Glutamatergic neuron (in vitro differentiated cells): ENCODE measurements around the gene ZC2HC1B. TPM values are rescaled to one million over a fixed set of nuclear protein-coding genes. Genes with fewer than 3 reads are reported as not detected.
"Not testable (repeated sequence)": the region's sequence is repeated elsewhere in the genome, so short reads cannot be mapped to it uniquely, and the experiment has no call there.

Experiments
- DNase-seq: peaks from one replicate; pipeline ENCODE4 v3.0.0; 2022
- H3K27ac Mint-ChIP-seq: one replicate; pipeline ENCODE4 v1.8.0; 2020; ENCODE audit warnings: mild to moderate bottlenecking, mixed read lengths, inconsistent platforms; ENCODE audit not compliant: unreplicated experiment
- H3K27me3 Mint-ChIP-seq: one replicate; pipeline ENCODE4 v1.8.0; 2020; ENCODE audit warnings: mild to moderate bottlenecking, moderate library complexity, mixed read lengths, inconsistent platforms; ENCODE audit not compliant: unreplicated experiment
- H3K36me3 Mint-ChIP-seq: one replicate; pipeline ENCODE4 v1.8.0; 2020; ENCODE audit warnings: mild to moderate bottlenecking, mixed read lengths, inconsistent platforms; ENCODE audit not compliant: unreplicated experiment
- H3K4me1 Mint-ChIP-seq: one replicate; pipeline ENCODE4 v1.8.0; 2020; ENCODE audit warnings: mild to moderate bottlenecking, low read depth, mixed read lengths, inconsistent platforms; ENCODE audit not compliant: unreplicated experiment
- H3K4me3 Mint-ChIP-seq: one replicate; pipeline ENCODE4 v1.8.0; 2020; ENCODE audit warnings: mild to moderate bottlenecking, mixed read lengths, inconsistent platforms; ENCODE audit not compliant: unreplicated experiment
- H3K9me3 Mint-ChIP-seq: one replicate; pipeline ENCODE4 v1.8.0; 2020; ENCODE audit warnings: mild to moderate bottlenecking, moderate library complexity, mixed read lengths, inconsistent platforms; ENCODE audit not compliant: unreplicated experiment
- CTCF ChIP-seq: fragments of 200-600 bp; sonication (generic); IDR thresholded peaks from one replicate; pipeline ENCODE4 v1.5.0; 2021; ENCODE audit not compliant: partially characterized antibody, unreplicated experiment
- total RNA-seq: library from RNA; stranded (reverse); fragmentation: NEBNext Ultra II Directional; extraction: Animal tissue kit (Norgen Biotek cat#: 25700); gene quantifications from one replicate; pipeline ENCODE4 v1.2.1, GENCODE V29; 2021; ENCODE audit not compliant: unreplicated experiment

ZC2HC1B gene
- total RNA-seq, 1 donor from 2014 or later = not detected

GRCh38 chr6:143856762-143857161 is 7.5 kb upstream of the ZC2HC1B start:
- not testable (repeated sequence) for H3K4me1 Mint-ChIP-seq, H3K4me3 Mint-ChIP-seq, H3K27ac Mint-ChIP-seq, DNase-seq, H3K27me3 Mint-ChIP-seq, H3K9me3 Mint-ChIP-seq
- H3K36me3 Mint-ChIP-seq = peaks cover 35% of the 10 kb centered on the region

GRCh38 chr6:143857651-143858050 is 6.6 kb upstream of the ZC2HC1B start:
- H3K4me3 Mint-ChIP-seq = no peak overlapping the region

GRCh38 chr6:143859891-143860660 is 4.2 kb upstream of the ZC2HC1B start:
- Mint-ChIP-seq H3K27me3 (no peaks in the 10 kb centered on the region), H3K4me1 (no peaks in the 10 kb centered on the region), H3K27ac (no peak overlapping the region), H3K4me3 (no peak overlapping the region), H3K9me3 (no peaks in the 10 kb centered on the region), H3K36me3 (peaks cover 9% of the 10 kb centered on the region)
- DNase-seq = no peak
- TF ChIP-seq CTCF = no peak

More at GRCh38 chr6:143857651-143858050, 6.6 kb upstream of the ZC2HC1B start:
- no peaks in the 10 kb centered on the region for H3K9me3 Mint-ChIP-seq
- H3K36me3 Mint-ChIP-seq = peaks cover 27% of the 10 kb centered on the region
- TF ChIP-seq CTCF = no peak
- no peaks in the 10 kb centered on the region for H3K27me3 Mint-ChIP-seq
- H3K4me1 Mint-ChIP-seq = no peaks in the 10 kb centered on the region
- H3K27ac Mint-ChIP-seq = no peak overlapping the region
- DNase-seq = no peak

- H3K27ac Mint-ChIP-seq = no peak overlapping the region
- no peaks in the 10 kb centered on the region for H3K9me3 Mint-ChIP-seq
- no peak overlapping the region for H3K4me3 Mint-ChIP-seq
- H3K4me1 Mint-ChIP-seq = no peaks in the 10 kb centered on the region
- no peaks in the 10 kb centered on the region for H3K27me3 Mint-ChIP-seq
- H3K36me3 Mint-ChIP-seq = peaks cover 15% of the 10 kb centered on the region
- TF ChIP-seq CTCF = no peak
- DNase-seq = no peak
These were observed 503 bp upstream of the ZC2HC1B start for GRCh38 chr6:143863771-143864170.

- TF ChIP-seq CTCF = no peak
- Mint-ChIP-seq H3K4me3 (no peak overlapping the region), H3K27me3 (no peaks in the 10 kb centered on the region), H3K27ac (no peak overlapping the region), H3K9me3 (peaks cover 3% of the 10 kb centered on the region), H3K36me3 (peaks cover 15% of the 10 kb centered on the region), H3K4me1 (no peaks in the 10 kb centered on the region)
- no peak for DNase-seq
These were observed 3.0 kb downstream of the ZC2HC1B start for GRCh38 chr6:143867236-143867635.

- not testable (repeated sequence) for H3K4me3 Mint-ChIP-seq, H3K9me3 Mint-ChIP-seq, H3K27ac Mint-ChIP-seq, H3K27me3 Mint-ChIP-seq, H3K4me1 Mint-ChIP-seq, DNase-seq
- H3K36me3 Mint-ChIP-seq = peaks cover 15% of the 10 kb centered on the region
These were observed 4.5 kb downstream of the ZC2HC1B start for GRCh38 chr6:143868808-143869207.

- H3K4me3 Mint-ChIP-seq, H3K27ac Mint-ChIP-seq, H3K9me3 Mint-ChIP-seq, DNase-seq, H3K4me1 Mint-ChIP-seq, H3K27me3 Mint-ChIP-seq: not testable (repeated sequence)
- H3K36me3 Mint-ChIP-seq = peaks cover 15% of the 10 kb centered on the region
These were observed 7.0 kb downstream of the ZC2HC1B start for GRCh38 chr6:143871202-143871730.
